SKM-1 (cell line): ENCODE results near the gene IFT27.
"Not testable (repeated sequence)": the region's sequence is repeated elsewhere in the genome, so short reads cannot be mapped to it uniquely, and the experiment has no call there.

ENCODE experiments used
- DNase-seq: peaks from one replicate; lab custom pipeline; 2025; ENCODE audit not compliant: unreplicated experiment; lab: John Stamatoyannopoulos, UW

The IFT27 gene

GRCh38 chr22:36744413-36744765 lies 31.5 kb downstream of the IFT27 start:
- no peak for DNase-seq

GRCh38 chr22:36743591-36744412 lies 32.1 kb downstream of the IFT27 start:
- no peak for DNase-seq

DNA sequence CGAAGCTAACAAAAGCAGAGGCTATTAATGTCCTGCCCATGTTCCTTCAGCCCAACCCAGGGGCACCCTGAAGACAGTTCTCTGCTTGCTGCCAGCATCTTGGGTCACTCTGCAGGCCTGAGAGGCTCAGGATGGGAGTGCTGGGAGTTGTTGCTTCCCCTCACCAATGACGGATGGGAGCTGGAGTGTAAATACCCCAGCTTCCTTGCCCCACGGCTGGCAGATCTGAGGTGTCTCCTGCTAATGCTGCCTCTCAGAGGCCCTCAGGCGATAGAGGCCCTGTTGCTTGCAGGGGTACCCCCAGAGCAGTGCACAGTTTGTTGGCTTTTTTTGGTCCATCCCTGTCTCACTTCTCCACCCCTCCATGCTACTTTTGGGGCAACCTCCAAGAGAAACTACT lies 32.9 kb downstream of the IFT27 start:
- DNase-seq = no peak

- DNase-seq = no peak
Measured at GRCh38 chr22:36741968-36742367, 34.0 kb downstream of the IFT27 start.

- no peak for DNase-seq
Measured at GRCh38 chr22:36741204-36741793, 34.6 kb downstream of the IFT27 start.

DNA sequence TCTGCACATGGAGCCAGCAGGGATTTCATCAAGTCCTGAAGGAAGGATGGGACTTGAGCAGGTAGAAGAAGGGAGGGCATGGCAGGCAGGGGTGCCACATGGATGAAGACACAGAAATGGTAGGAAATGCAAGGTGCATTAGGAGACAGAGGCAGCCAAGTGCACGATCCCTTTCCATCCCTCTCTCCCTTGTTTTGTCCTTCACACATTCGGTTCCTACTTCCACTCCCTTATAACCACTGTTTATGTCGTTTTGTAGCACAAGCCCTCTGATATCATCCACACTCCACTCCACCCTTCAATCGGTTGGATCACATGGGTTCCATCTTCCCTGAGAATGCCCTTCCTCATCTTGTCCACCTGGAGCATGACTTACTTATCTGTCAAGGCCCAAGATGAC lies 35.2 kb downstream of the IFT27 start:
- DNase-seq = no peak

- no peak for DNase-seq
Measured at GRCh38 chr22:36739185-36739584, 36.7 kb downstream of the IFT27 start.

GRCh38 chr22:36738416-36739020 lies 37.4 kb downstream of the IFT27 start:
- no peak for DNase-seq

- no peak for DNase-seq
Measured at GRCh38 chr22:36737776-36738175, 38.1 kb downstream of the IFT27 start.

DNA sequence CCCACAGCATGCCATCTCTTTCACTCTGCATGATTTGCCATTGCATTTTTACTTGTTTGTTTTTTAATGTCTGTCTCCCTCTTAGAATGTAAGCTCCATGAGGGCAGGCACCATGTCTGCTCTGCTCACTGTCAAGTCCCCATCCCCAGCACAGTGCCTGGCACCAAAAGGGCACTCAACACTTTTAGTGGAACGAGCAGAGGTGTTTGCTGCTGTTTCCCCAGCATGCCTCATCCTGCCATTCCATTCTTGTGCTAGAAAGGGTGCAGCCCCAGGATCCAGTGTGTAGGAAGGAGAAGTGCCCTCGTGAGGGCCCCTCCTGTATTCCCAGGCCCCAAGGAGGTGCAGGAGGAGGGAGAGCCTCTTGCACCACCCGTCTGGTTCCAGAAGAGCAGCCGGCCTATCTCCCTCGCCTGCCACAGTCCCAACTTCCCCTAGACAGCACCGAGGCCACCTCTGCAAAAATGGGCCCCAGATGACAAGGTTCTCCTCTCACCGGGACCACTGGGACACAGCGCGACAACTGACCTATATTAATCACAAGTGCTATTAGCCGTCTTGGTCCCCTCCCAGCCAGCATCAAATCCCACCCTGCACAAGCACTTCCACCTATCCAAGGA lies 39.1 kb downstream of the IFT27 start:
- DNase-seq = no peak

- DNase-seq = peak; percentile 27
Measured at GRCh38 chr22:36734171-36735058, 41.5 kb downstream of the IFT27 start.

DNA sequence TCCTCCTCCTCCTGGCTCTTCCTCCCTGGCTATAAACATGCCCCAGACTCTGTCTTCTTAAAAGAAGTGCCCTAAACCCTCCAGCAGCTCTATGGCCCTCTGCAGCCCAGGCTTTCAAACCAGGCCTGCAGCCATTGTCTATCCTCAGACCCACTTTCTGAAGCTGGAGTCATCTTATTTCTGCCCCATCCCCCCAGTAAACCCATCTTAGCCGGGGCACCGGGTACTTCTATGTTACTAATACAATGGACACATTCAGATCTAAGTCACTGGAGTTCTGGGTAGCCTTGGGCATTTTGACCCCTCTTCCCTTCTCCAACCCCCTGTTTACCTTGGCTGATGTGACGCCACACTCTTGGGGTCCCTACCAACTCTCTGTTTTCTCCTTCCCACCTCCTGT lies 42.6 kb downstream of the IFT27 start:
- no peak for DNase-seq

GRCh38 chr22:36732609-36733008 lies 43.3 kb downstream of the IFT27 start:
- DNase-seq = no peak

DNA sequence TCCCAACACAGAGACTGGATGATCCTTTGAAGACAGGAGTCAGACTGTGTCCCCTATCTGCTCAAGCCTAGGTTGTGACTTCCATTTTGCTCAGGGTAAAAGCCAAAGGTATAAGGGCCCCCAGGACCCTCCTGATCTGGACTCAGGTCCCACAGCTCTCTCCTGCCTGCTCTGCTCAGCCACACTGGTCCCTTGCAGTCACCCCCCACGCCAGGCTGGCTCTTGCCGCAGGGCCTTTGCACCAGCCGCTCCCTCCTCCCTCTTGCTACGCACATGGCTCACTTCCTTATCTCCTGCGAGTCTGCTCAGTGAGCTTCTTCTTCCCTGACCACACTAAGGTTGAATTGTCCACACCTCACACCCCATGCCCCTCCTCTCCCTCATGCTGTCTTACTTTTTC lies 44.0 kb downstream of the IFT27 start:
- no peak for DNase-seq

GRCh38 chr22:36731321-36731720 lies 44.6 kb downstream of the IFT27 start:
- not testable (repeated sequence) for DNase-seq

DNA sequence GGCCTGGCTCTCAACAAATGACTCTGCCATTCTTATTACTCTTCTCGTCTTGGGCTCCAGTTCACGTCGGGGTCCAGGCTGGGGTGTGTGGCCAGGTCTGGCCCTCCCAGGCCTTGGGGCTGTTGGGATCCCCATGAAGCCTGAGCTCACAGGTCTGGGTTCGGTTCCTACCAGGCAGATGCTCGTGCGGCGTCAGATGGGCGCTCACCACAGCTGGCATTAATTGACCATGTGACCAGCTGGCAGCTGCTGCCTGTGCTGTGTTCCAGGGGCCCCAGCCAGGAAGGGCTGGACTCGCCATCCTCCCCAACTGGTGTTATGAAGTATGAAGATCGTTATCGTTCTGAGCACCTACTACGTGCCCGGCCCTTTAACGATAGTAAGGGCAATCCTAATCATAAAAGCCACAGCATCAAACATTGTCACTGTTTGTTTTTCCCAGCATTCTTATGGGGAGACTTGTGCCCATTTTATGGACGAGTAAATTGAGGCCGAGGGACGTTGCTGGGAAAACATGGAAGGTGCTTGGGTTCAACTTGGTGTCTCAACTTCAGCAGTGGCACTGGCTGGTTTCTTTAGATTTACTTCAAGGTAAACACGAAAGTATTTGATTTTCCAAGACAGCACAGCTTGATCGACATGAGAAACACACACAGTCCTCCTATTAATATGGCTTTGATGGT lies 45.6 kb downstream of the IFT27 start:
- no peak for DNase-seq

DNA sequence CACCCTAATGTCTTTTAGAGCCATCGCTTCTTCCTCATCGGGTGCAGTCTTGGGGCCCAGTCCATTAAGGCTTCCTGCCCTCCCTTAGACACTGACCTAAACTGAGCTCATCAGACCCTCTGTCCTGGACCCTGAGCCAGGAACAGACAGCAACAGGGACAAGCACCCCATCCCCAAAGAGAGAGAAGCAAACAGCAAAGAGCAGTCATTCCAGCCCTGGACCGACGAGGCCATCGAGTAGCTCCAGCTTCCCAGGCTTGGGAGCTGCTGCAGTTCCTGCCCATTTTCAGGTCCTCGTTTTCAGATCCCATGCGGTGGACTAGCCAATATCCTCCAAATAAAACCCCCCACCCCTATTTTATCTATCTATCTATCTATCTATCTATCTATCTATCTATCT lies 46.6 kb downstream of the IFT27 start:
- DNase-seq = no peak

GRCh38 chr22:36728505-36728904 lies 47.4 kb downstream of the IFT27 start:
- DNase-seq = no peak

DNA sequence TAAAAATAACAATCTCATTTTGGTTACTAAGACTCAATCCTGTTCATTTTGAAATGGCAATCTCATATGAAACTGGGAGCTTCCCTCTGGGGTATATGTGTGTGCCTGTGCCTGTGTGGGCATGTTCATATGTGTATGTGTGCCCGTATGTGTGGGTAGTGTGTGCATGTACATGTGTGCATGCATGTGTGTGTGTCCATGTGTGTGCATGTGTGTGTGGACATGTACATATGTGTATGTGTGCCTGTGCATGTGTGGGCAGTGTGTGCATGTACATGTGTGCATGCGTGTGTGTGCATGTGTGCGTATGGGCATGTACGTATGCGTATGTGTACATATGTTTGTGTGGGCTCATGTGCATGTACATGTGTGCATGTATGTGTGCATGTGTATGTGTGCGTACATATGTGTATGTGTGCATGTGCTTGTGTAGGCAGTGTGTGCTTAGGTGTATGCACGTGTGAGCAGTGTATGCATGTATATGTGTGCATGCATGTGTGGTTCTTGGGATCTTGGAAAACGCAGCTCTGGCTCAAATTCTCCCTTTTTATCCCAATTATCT lies 47.9 kb downstream of the IFT27 start:
- no peak for DNase-seq

DNA sequence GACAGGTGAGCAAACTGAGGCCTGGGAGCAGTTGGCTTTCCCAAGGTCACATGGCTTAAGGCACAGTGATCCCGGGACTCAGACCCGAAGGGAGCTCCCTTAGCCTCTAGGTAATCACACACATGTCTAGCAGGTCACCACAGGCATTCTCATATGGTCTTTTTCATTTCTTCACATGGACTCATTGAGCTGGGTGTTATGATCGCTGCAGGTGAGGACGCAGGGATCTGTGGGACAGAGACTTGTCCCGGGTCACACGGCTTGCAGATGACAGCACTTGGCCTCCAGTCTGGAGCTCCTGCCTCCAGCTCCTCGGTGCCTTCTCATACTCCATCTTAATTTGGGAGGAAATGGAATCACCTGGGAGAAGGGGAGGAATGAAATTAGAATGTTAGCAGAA lies 48.8 kb downstream of the IFT27 start:
- DNase-seq = no peak
